Nephron progenitor cell (in vitro differentiated cells): Measurements from ENCODE around the gene SNRPA1.
"Not testable (repeated sequence)": the region's sequence is repeated elsewhere in the genome, so short reads cannot be mapped to it uniquely, and the experiment has no call there.

Experiments
- DNase-seq: peaks from one replicate; pipeline ENCODE4 v3.0.0; 2021
- H3K27ac Mint-ChIP-seq: 2 replicates; pipeline ENCODE4 v1.8.0; 2021; ENCODE audit warnings: mild to moderate bottlenecking, moderate library complexity, mixed read lengths
- H3K27me3 Mint-ChIP-seq: 2 replicates; pipeline ENCODE4 v1.8.0; 2021; ENCODE audit warnings: mild to moderate bottlenecking, low read depth, mixed read lengths; ENCODE audit not compliant: poor library complexity
- H3K36me3 Mint-ChIP-seq: 2 replicates; pipeline ENCODE4 v1.8.0; 2021; ENCODE audit warnings: low read depth, mixed read lengths
- H3K4me1 Mint-ChIP-seq: 2 replicates; pipeline ENCODE4 v1.8.0; 2021; ENCODE audit warnings: mixed read lengths
- H3K4me3 Mint-ChIP-seq: 2 replicates; pipeline ENCODE4 v1.8.0; 2021; ENCODE audit warnings: mild to moderate bottlenecking, moderate library complexity, mixed read lengths
- H3K9me3 Mint-ChIP-seq: 2 replicates; pipeline ENCODE4 v1.8.0; 2021; ENCODE audit warnings: mild to moderate bottlenecking, moderate library complexity, mixed read lengths
- TF ChIP-seq, protein P1 (sequence below): fragments of 200-600 bp; sonication (generic); IDR thresholded peaks from 2 replicates; pipeline ENCODE4 v1.5.0; 2021; ENCODE audit warnings: antibody characterized with exemption

Gene SNRPA1

DNA sequence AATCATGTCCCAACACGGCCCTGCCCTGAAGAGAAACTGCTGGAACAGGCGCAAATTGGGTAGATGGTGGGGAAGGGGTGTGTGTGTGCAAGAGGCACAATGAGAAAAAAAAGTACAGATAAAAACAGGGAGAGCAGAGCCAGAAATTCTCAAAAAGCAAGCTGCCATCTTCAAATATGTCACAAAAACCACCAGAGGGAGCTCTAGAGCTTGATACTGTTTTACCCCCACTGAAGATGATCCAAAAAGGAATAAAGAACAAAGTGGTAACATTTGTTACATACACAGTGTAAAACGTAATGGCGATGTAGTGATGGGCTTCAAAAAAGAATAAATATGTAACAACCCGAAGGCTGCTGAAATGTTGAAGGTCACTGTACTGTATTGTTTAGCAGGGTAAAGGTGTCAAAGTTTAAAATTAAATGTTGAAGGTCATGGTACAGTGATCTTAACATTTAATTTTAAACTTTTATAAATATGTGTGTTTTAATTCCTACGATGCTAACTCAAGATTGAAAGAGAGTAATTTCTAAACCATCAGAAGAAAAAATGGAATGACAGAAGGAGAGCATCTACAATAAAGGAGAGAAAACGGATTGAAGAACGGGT is 6.0 kb downstream of the SNRPA1 start:
- Mint-ChIP-seq H3K27ac (peak overlapping the region; percentile 4), H3K4me1 (peaks cover 18% of the 10 kb centered on the region), H3K9me3 (no peaks in the 10 kb centered on the region), H3K27me3 (peaks cover 3% of the 10 kb centered on the region), H3K4me3 (no peak overlapping the region), H3K36me3 (peaks cover 68% of the 10 kb centered on the region)
- TF ChIP-seq, protein P1, sequence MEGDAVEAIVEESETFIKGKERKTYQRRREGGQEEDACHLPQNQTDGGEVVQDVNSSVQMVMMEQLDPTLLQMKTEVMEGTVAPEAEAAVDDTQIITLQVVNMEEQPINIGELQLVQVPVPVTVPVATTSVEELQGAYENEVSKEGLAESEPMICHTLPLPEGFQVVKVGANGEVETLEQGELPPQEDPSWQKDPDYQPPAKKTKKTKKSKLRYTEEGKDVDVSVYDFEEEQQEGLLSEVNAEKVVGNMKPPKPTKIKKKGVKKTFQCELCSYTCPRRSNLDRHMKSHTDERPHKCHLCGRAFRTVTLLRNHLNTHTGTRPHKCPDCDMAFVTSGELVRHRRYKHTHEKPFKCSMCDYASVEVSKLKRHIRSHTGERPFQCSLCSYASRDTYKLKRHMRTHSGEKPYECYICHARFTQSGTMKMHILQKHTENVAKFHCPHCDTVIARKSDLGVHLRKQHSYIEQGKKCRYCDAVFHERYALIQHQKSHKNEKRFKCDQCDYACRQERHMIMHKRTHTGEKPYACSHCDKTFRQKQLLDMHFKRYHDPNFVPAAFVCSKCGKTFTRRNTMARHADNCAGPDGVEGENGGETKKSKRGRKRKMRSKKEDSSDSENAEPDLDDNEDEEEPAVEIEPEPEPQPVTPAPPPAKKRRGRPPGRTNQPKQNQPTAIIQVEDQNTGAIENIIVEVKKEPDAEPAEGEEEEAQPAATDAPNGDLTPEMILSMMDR, result peak; percentile 50
- DNase-seq, result no peak

DNA sequence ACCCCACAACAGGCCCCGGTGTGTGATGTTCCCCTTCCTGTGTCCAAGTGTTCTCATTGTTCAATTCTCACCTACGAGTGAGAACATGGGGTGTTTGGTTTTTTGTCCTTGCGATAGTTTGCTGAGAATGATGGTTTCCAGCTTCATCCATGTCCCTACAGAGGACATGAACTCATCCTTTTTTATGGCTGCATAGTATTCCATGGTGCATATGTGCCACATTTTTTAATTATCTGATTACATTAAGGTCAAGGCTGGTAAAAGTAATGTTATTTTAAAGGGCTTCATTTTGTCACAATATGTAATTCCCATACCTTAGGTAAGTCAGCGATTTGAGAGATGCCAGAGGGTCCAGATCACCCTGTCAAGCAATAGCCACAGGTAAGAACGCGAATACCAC is 7.7 kb downstream of the SNRPA1 start:
- not testable (repeated sequence) for H3K4me1 Mint-ChIP-seq, H3K27me3 Mint-ChIP-seq, DNase-seq, H3K9me3 Mint-ChIP-seq, H3K27ac Mint-ChIP-seq, H3K4me3 Mint-ChIP-seq
- peaks cover 83% of the 10 kb centered on the region for H3K36me3 Mint-ChIP-seq

DNA sequence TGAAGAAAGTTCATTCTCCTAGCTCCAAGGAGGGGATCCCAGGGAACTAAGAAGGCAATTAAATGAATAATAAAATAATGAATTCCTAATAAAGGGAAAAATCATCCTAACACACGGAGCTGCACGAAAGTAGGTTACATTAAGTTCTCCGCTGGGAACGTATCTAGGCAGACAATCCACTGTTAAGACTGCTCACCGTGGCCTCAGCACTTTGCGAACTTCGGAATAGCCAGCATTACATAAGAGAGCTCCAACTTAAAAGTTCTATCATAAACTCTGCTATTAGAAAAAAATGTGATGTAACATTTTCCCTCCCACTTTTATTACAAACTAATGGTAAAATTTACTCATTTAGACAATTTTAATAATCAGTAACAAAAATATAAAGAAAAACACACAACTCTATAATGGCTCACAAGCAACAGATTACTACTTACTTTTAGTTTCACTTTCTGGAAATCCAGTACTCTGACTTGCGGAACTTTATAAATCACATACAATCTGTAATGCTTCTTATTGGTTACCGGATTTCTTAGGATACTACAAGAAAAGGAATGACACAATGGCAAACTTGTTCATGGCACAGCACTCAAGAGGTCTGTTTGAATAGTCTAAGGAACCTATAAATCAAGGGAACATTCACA is 8.5 kb downstream of the SNRPA1 start:
- TF ChIP-seq, protein P1, result no peak
- no peak for DNase-seq
- H3K27me3 Mint-ChIP-seq, result peaks cover 3% of the 10 kb centered on the region
- no peak overlapping the region for H3K4me3 Mint-ChIP-seq
- no peaks in the 10 kb centered on the region for H3K9me3 Mint-ChIP-seq
- H3K4me1 Mint-ChIP-seq, result no peaks in the 10 kb centered on the region
- no peak overlapping the region for H3K27ac Mint-ChIP-seq
- H3K36me3 Mint-ChIP-seq, result peaks cover 86% of the 10 kb centered on the region

DNA sequence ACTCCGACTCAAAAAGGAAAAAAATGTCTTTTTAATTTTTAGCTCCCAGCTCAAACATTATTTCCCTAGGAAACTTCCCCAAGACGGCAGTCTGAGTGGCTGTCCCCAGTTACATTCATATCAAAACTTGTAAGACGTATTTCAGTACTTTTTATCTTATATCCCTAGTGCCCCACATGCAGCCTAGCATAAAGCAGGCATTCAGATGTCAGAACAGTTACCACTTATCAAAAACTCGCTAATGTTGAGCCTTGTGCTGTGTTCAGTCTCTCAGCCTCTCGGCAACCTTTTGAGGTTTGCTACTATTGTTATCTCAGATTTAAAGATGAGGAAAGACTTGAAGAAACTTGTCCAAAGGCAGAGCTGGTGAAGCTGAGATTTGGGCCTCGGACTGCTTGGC is 11.1 kb downstream of the SNRPA1 start:
- TF ChIP-seq, protein P1, result no peak
- H3K9me3 Mint-ChIP-seq, result no peaks in the 10 kb centered on the region
- no peak overlapping the region for H3K4me3 Mint-ChIP-seq
- H3K27ac Mint-ChIP-seq, result peak overlapping the region; percentile 32
- no peak for DNase-seq
- no peaks in the 10 kb centered on the region for H3K4me1 Mint-ChIP-seq
- peaks cover 82% of the 10 kb centered on the region for H3K36me3 Mint-ChIP-seq
- H3K27me3 Mint-ChIP-seq, result peaks cover 3% of the 10 kb centered on the region

DNA sequence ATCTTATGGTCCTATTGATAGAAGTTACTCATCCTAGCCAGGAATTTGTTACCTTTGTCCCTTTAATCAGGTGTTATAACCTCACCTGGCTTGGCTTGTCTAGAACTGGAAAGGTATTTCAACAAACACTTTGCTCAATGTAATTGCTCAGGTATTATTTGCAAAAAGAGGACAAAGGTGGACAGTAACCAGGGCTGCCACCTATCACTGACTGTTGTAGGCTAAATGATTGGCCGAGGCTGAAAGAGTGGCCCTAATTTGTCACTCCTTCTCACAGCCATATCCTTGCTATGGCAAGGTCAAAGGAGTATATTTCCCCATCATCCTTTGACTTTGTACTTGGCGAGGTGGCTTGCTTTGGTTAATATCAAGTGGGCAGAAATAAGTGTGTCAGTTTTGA is 15.0 kb downstream of the SNRPA1 start:
- DNase-seq, result no peak
- no peak overlapping the region for H3K27ac Mint-ChIP-seq
- no peaks in the 10 kb centered on the region for H3K9me3 Mint-ChIP-seq
- H3K27me3 Mint-ChIP-seq, result no peaks in the 10 kb centered on the region
- peaks cover 49% of the 10 kb centered on the region for H3K36me3 Mint-ChIP-seq
- H3K4me1 Mint-ChIP-seq, result peaks cover 23% of the 10 kb centered on the region
- TF ChIP-seq, protein P1, result no peak
- H3K4me3 Mint-ChIP-seq, result no peak overlapping the region

DNA sequence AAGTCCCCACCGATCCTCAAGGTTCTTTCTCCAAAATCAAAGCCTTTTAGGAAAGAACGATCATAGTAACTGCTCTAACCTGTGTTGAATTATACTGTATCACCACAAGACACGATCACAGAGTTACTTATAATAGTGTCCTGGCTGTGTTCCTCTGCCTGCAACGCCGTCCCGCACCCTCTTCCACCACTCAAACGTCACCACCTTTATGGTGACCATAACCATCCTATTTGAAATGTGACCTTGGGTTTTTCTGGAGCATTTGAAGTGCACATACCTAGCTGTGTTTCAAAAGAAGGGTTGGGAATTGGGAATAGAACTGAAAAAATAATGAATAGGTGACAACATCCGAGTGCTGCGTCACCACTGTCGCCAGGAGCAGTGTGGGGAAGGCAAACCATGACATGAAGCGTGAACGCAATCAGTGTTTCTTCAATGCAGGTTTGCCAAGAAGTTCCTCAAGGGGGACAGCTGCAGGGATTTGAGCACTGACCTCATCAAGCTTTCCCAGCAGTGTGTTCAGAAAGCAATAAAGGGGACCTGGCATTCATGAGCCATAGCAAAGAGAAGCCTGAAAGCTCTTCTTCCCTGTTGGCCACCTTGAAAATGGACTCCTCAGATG is 17.0 kb downstream of the SNRPA1 start:
- no peak for DNase-seq
- H3K36me3 Mint-ChIP-seq, result peaks cover 50% of the 10 kb centered on the region
- no peak overlapping the region for H3K27ac Mint-ChIP-seq
- H3K27me3 Mint-ChIP-seq, result no peaks in the 10 kb centered on the region
- H3K4me1 Mint-ChIP-seq, result peaks cover 23% of the 10 kb centered on the region
- TF ChIP-seq, protein P1, result no peak
- peak overlapping the region; percentile 90 for H3K4me3 Mint-ChIP-seq
- no peaks in the 10 kb centered on the region for H3K9me3 Mint-ChIP-seq
